Measurements from ENCODE around the gene IL34.
A peak's percentile ranks its signal among the peaks of the same experiment; 100 is the strongest.

IL34 gene

GRCh38 chr16:70661534-70661917, 15.2 kb downstream of the IL34 start:
- ChIA-PET CTCF (interaction anchor here (0.6 to 0.7 kb wide), 2 partner anchors 26 to 119 kb away, joined by 3 read pairs; no protein-coding TSS in a partner anchor), POLR2A (ENCODE audit: low non-redundant PET) (no interaction called here)
- TF ChIP-seq CTCF (conservative IDR thresholded peaks at IDR 0.05; ENCODE audit: low read depth) = no peak
- no peak for DNase-seq (ENCODE audit: low spot score)
- peak overlapping the region; percentile 66 for H3K27ac ChIP-seq

DNA sequence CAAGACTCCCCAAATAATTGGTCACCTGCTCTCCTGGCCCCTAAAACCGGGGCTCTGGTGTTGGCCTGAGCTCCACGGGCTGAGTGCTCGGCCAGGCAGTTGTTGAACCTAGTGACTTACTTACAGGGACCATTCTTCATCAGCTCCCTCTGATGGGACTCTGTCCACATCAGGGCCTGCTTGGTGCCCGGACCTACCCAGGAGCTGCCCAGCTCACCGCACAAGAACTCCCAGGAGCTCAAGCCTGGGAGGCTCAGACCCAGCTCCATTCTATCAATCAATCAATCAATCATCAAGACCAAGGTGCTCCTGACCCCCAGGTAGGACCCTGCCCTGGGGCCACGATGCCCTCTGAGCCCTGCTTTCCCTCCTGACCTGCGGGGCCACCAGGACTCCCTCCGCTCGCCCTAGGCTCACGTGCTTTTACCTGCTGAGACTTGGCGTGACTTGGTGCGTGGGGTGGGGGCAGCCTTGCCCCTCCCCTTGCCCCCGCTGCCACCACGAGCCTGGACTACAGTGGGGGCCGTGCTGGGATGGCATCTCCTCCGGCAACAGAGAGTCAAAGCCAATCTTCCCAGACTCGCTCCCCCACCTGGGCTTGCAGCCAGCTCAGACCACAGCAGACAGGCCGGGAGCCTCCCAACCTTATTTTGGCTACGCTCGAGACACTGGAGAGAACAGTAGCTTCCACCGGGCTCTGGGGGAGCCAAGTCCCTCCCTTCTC, 15.7 kb downstream of the IL34 start:
- POLR2A ChIA-PET (ENCODE audit: low non-redundant PET) = no interaction called here
- CTCF ChIA-PET = interaction anchor here (0.6 to 0.8 kb wide), 3 partner anchors 25 to 118 kb away, joined by 3 read pairs; no protein-coding TSS in a partner anchor
- H3K27ac ChIP-seq = peak overlapping the region; percentile 66
- no peak for DNase-seq (ENCODE audit: low spot score)
- no peak for TF ChIP-seq CTCF (conservative IDR thresholded peaks at IDR 0.05; ENCODE audit: low read depth)

DNA sequence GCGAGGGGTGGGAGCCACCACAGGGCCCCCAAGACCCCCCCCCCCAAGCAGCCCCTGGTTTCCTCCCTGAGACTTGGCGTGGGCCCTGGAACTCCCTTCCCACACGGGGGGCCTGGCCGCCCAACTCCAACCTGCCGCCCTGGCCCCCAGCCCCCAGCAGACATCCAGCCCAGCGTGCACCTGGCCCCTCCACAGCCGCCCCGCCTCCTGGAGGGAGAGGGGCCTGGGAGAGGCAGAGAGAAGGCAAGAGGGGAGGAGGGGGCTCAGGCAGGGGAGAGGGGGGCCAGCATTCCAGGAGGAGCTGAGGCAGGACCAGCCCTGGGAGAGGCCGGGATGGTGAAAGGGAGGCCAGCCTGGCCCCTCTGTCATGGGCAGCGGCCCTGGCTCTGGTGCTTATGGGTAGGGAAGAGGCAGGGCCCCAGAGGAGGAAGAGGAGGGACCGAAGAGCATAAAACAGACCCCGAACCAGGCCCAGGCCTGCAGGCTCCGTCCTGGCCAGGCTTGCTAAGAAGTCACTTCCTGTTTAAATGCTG, 16.7 kb downstream of the IL34 start:
- POLR2A ChIA-PET (ENCODE audit: low non-redundant PET) = no interaction called here
- no peak for TF ChIP-seq CTCF (conservative IDR thresholded peaks at IDR 0.05; ENCODE audit: low read depth)
- H3K27ac ChIP-seq = peak overlapping the region; percentile 66
- CTCF ChIA-PET = interaction anchor here (0.7 kb wide), 1 partner anchor 331 kb away, joined by 3 read pairs; no protein-coding TSS in a partner anchor
- DNase-seq (ENCODE audit: low spot score) = no peak

DNA sequence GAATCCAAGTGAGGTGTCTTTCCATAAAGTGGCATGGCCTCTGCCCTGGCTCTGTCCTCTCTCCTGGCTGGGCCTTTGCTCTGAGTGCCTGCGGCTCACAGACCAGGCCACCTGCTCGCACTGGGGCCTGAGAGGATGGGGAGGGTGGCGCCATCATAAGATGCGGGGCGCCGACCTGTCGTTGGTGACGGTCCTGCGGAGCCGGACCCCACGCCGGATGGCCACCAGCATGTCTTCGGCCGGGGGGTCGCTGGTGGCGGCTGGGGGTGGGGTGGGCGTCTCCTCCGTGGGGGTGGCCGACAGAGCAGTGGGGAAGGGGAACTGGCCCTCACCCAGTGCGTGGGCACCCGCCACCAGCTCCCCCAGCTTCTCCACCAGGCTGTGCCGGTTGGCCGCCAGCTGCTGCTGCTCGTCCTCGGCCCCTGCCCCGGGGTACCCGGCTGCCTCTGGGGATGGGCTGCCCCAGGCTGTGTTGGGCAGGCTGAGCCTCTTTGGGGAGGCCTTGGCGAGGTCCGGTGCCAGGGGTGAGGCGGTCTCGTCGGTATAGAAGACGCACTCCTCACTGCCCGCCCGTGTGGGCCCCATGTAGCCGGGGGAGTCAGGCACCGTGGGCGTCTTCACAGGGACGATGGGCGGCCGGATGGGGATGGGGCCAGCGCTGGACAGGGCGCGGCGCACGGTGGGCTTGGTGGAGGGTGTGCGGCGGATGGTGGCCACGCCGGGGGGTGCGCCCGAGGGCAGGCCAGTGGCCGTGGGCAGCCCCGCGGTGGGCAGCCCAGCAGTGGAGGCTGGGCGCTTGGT, 17.4 kb downstream of the IL34 start:
- TF ChIP-seq CTCF (conservative IDR thresholded peaks at IDR 0.05; ENCODE audit: low read depth) = no peak
- ChIA-PET POLR2A (ENCODE audit: low non-redundant PET) (no interaction called here), CTCF (no interaction called here)
- DNase-seq (ENCODE audit: low spot score) = no peak
- peak overlapping the region; percentile 66 for H3K27ac ChIP-seq

- H3K27ac ChIP-seq = peak overlapping the region; percentile 66
- no peak for DNase-seq (ENCODE audit: low spot score)
- CTCF ChIA-PET = no interaction called here
- TF ChIP-seq CTCF (conservative IDR thresholded peaks at IDR 0.05; ENCODE audit: low read depth) = no peak
- POLR2A ChIA-PET (ENCODE audit: low non-redundant PET) = no interaction called here
Measured at GRCh38 chr16:70664325-70665112, 18.2 kb downstream of the IL34 start.

GRCh38 chr16:70665113-70665694, 18.8 kb downstream of the IL34 start:
- H3K27ac ChIP-seq = peak overlapping the region; percentile 66
- ChIA-PET POLR2A (ENCODE audit: low non-redundant PET) (no interaction called here), CTCF (no interaction called here)
- no peak for DNase-seq (ENCODE audit: low spot score)
- TF ChIP-seq CTCF (conservative IDR thresholded peaks at IDR 0.05; ENCODE audit: low read depth) = no peak

Data from RWPE1 (cell line).